Measurements from ENCODE around the gene PTPRN2. TPM values are rescaled to one million over a fixed set of nuclear protein-coding genes. Genes with fewer than 3 reads are reported as not detected.

The PTPRN2 gene
- total and polyA plus RNA-seq, 2 of the 13 experiments (the other 11 are each of a cell fraction or from before 2014, with no cell fraction given), result 2.5 to 24.2 TPM

- TF ChIP-seq ZNF800 (CRISPR knock-in tag; IDR thresholded peaks at IDR 0.05) (peak; percentile 45; the same call in 1 of the 2 replicates), ZNF816 (CRISPR knock-in tag; IDR thresholded peaks at IDR 0.05; ENCODE audit: borderline replicate concordance) (no peak), SIN3B (IDR thresholded peaks at IDR 0.05; ENCODE audit: low read length) (no peak), TFAP4 (IDR thresholded peaks at IDR 0.05; ENCODE audit: borderline replicate concordance, low read depth) (peak; percentile 70; the same call in 1 of the 2 replicates), TFDP1 (CRISPR knock-in tag; IDR thresholded peaks at IDR 0.05; ENCODE audit: borderline replicate concordance) (no peak; the same call in 1 of the 2 replicates), PHF8 (CRISPR knock-in tag; IDR thresholded peaks at IDR 0.05) (no peak), CEBPB (IDR thresholded peaks at IDR 0.05; ENCODE audit: borderline replicate concordance, low read depth, low read length) (0 out of 2 replicates have a peak, but pooled peaks have one; percentile 1), ZNF274 (CRISPR knock-in tag; IDR thresholded peaks at IDR 0.05) (no peak), NFKB2 (CRISPR knock-in tag; IDR thresholded peaks at IDR 0.05; ENCODE audit: borderline replicate concordance) (peak; percentile 40; the same call in 1 of the 2 replicates), RBM39 (IDR thresholded peaks at IDR 0.05; ENCODE audit: low read depth, low read length, poor library complexity, severe bottlenecking) (no peak), KLF13 (CRISPR knock-in tag; IDR thresholded peaks at IDR 0.05) (no peak), KLF15 (CRISPR knock-in tag; IDR thresholded peaks at IDR 0.05; ENCODE audit: borderline replicate concordance) (no peak), NRL (CRISPR knock-in tag; IDR thresholded peaks at IDR 0.05; ENCODE audit: borderline replicate concordance) (no peak), BRD4 (CRISPR knock-in tag; IDR thresholded peaks at IDR 0.05) (0 out of 2 replicates have a peak, but pooled peaks have one; percentile 10), ZNF572 (CRISPR knock-in tag; IDR thresholded peaks at IDR 0.05) (no peak), ZKSCAN8 (CRISPR knock-in tag; IDR thresholded peaks at IDR 0.05; ENCODE audit: borderline replicate concordance) (peak; percentile 41; the same call in 1 of the 2 replicates), POLR2AphosphoS2 (IDR thresholded peaks at IDR 0.05; ENCODE audit: low read depth, low read length) (no peak), KDM6A (CRISPR knock-in tag; IDR thresholded peaks at IDR 0.05; ENCODE audit: low read depth) (no peak), ZBTB3 (CRISPR knock-in tag; IDR thresholded peaks at IDR 0.05; ENCODE audit: borderline replicate concordance, low read depth) (no peak), TBL1XR1 (IDR thresholded peaks at IDR 0.05; ENCODE audit: borderline replicate concordance, low read length, partially characterized antibody) (no peak)
- TF ChIP-seq, protein P1, sequence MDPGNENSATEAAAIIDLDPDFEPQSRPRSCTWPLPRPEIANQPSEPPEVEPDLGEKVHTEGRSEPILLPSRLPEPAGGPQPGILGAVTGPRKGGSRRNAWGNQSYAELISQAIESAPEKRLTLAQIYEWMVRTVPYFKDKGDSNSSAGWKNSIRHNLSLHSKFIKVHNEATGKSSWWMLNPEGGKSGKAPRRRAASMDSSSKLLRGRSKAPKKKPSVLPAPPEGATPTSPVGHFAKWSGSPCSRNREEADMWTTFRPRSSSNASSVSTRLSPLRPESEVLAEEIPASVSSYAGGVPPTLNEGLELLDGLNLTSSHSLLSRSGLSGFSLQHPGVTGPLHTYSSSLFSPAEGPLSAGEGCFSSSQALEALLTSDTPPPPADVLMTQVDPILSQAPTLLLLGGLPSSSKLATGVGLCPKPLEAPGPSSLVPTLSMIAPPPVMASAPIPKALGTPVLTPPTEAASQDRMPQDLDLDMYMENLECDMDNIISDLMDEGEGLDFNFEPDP (CRISPR knock-in tag; conservative IDR thresholded peaks at IDR 0.05), result no peak
Measured at GRCh38 chr7:157559596-157560257, 1027.9 kb downstream of the PTPRN2 start (continued).
